Activated CD4-positive, alpha-beta T cell treated with anti-CD3 and anti-CD28 coated beads for 24 hours (primary cell): ENCODE data around the gene TMIGD1.

Experiments used
- DNase-seq, 2 donors: peaks; one replicate each; pipeline ENCODE4 v3.0.0-alpha.2; 2020; ENCODE audit warnings: low read depth in 2 of 2

The TMIGD1 gene

DNA sequence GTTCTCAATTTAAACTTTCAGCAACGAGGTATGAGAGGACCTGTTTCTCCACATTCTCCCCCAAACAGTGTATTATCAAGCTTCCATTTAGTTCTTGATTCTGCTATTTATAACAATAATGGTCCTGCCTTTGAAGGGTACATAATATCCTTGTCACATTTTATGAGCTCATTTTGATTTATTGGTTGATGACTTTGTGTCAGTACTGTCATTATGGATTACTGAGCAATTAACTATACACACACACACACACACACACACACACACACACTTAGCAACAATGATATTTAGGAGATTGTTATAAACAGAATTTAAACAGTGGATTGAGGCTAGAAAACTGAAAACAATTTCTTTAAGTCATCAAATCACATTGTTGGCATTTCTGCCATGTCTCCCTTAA is 7.0 kb downstream of the TMIGD1 start:
- DNase-seq, result no peak

DNA sequence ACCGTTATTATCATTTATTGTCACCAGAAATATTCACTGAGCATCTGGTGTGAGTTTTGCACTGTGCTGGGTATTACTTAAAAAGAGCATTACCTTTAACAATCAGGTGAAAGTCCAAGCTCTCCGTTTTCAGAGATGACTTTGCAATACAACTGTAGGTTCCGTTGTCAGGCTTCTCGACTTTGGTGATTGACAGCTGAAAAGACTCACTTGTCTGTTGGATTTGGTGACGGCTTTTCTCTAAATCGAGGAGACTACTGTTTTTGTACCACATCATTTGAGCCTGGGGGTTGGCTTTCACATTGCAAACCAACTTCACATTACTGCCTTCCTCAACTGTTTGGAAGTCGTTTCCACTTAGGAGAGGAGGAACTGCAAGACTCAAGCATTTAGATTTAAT is 9.1 kb downstream of the TMIGD1 start:
- no peak for DNase-seq

DNA sequence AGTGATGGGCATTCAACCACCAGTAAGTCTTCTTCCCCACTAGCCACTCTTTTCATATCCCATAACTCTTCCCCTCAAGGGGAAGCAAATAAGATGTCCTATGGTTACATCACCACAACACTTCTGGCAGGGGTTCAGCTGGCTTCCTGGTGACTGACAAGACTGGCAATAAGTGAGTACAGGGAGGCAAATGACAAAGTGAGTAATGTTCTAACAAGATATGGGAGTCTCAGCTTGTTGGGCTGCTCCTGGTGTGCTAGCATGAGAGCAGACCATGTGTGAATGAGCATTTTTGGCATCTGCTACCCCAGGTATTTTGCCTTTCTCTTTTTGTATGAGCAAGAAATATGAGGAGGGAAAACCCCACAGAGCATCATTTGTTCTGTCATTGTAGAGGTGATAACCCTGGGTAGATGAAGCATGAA is 9.9 kb downstream of the TMIGD1 start:
- DNase-seq, result peak in 1 of 2 donors; percentile 18

DNA sequence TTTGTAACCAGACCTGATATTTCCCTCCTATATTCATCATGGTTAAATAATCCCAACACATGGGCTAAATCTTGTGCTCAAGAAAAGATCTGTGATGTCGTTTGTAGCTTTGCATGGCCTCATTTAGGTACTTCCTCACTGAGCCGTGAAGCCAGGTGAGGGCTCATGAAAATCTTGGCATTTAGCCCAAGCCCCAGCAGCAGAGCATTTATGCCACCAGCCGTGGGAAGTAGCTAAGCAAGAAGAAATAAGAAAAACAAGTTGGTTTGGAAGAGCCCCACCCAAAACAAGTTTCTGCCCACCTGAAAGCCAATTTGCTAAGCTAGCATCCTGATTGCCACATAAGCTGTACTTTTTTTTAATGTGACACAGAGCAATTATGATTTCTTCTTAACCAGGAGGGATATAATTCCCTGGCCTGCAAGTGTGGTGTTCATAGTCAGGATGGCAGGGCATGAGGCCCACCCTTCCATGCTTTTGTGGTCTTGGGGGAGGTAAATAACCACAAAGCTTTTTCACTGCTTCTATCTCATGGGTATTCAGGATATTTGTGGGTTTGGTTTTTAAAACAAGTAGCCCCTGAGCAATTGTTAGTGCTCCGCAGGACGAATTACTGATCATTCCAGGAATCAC is 10.5 kb downstream of the TMIGD1 start:
- no peak for DNase-seq

DNA sequence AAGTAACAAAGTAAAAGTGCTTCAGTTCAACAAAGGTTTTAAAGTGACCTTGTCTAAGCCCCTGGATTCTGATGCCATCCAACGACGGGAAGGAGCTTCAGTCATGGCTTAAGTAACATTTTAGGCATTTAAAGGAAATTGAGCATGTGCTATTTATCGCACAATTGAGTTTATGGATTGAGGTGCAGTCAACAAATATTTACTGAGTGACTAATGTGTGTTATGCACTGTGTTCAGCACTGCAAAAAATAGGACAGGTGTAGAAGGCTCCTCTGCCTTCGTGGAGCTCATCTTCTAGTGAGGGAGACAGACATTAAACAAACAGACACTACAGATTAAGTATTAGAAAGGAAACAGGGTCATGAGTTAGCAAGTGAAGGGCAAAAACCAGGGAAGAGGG is 12.5 kb downstream of the TMIGD1 start:
- no peak for DNase-seq

DNA sequence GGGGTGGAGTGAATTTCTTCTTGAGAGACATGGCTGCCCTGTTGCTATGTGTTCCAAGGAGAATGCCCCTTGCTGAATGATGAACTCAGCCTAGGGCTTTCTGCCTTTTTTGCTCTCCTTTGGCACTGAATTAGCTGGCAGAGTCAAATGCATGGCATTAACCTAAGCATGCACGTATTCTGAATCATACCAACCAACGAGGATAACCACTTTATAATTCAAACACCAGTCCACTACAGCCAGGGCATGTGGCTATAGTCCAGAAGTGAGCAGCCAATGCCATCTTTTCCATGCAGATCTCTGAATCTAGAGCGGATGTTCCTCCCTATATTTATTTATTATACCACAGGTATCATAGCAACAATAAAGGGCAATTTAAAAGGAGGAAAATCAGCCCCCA is 15.7 kb downstream of the TMIGD1 start:
- no peak for DNase-seq

DNA sequence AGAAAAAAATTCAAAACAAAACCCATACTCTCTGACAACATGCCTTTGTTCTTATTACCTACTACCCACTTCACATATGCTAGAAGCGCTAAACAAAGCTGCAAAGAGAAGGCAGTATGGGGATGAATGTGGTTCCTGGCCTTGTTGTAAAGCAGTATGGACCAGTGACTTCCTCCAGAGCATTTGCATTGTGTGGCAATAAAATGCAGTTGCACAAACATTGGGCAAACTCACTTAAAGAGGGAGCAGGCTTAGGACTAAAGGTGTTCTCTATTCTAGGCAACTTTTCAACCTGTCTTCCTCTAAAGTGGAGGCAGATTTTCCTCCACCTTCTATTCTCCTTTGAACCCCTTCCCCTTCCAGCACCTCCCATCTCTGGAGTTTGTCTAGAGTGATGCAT is 17.1 kb downstream of the TMIGD1 start:
- no peak for DNase-seq

DNA sequence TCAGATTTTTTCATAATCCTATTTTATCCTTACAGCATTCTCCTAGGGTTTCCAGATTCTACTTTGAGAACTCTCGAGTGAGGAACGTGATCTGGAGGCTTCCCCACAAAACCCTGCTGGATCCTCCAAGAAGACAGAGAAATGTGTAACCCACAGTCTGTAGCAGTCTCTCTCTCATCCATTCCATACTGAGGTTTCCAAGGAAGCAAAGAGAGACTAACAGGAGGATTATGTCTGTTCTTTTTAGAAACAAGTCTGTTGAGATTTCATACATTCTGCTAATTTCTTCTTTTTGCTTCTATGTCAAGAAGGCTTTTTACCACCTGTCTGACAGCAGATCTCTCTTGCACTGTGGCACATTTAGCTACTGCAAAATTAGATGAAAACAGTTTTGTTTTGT is 18.8 kb downstream of the TMIGD1 start:
- DNase-seq, result no peak

DNA sequence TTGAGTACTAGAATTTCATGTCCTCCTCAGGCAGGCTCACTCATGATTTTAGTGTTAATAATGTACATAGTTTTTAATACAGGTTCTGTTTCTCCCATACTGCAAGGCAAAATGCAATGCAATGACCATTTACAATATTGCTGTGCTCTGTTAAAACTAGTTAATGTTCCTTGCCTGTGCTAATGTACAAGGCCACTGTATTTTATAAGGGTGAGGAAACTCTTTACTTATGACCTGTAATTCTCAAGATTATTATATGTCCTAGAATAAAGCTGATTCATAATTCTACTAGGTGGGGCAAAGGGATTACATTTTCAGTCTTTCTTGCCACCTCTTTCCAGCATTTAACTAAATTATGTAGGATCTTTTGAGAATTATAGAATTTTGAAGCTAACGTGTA is 19.4 kb downstream of the TMIGD1 start:
- no peak for DNase-seq

DNA sequence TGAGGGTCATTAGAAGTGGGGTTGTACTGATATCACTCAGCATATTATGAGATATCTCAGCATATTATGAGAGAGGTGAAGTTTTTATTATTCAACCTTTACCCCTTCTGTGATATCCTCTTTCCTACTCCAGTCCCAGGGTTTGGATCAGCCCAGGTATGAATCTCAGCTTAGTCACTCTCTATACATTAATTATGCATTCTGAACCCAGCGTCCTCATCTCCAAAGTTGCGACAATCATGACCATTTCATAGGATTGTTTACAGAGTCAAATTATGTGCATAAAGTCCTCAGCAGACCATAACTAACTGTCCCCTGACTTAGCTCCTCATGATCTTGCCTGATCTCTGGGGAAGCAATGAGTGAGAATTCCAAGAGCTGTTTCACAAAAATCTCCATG is 21.6 kb downstream of the TMIGD1 start:
- DNase-seq, result no peak

DNA sequence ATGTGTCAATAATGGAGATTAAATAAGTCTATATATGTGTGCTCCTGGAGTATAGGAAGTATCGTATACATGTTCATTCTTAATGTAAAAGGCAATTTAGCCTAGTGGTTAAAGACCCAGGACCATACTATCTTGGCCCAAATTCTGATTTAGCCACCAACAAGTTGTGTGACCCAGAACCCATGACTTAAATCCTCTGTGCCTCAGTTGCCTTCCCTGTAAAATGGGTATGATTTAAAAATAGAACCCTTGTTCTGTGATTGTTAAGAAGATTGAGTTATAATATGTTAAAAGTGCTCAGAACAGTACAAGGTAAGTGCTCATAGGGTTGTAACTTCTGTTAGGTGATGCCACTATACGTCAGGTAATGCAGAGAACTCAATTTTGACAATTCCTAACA is 23.3 kb downstream of the TMIGD1 start:
- no peak for DNase-seq

DNA sequence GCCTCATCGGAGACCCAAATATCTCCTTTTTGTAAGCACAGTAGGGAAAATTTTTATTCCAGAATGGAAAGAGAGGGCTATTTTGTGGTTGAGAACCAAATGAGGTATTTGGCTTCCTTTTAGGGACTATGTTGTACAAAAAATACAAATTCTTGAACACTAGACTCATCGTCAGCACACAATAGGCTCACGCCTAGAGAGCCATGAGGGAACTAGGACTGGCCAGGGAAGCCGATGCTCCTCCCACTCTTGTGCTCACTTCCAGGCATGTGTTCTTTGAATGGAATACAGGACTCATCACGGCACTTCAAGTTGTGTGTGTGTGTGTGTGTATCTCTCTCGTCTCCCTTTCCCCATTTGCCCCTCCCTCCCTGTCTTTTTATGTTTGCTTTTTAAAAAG is 24.3 kb downstream of the TMIGD1 start:
- no peak for DNase-seq

DNA sequence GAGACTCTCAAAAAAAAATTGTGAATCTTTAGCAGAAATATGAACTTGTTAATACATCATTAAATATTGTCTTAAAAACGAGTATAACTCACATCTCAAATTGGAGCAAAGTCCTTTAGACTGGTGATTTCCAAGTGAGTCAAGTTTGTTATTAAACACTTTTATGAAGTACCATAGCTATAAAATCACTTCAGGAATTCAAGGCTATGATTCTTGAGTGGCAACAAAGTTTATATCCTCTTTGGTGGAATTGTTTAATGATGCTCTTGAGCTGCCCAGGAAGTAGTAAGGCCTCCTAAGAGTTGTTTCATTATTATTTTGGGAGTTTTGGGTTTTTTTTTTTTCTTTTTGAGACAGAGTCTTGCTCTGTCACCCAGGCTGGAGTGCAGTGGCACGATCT is 25.5 kb downstream of the TMIGD1 start:
- DNase-seq, result no peak

DNA sequence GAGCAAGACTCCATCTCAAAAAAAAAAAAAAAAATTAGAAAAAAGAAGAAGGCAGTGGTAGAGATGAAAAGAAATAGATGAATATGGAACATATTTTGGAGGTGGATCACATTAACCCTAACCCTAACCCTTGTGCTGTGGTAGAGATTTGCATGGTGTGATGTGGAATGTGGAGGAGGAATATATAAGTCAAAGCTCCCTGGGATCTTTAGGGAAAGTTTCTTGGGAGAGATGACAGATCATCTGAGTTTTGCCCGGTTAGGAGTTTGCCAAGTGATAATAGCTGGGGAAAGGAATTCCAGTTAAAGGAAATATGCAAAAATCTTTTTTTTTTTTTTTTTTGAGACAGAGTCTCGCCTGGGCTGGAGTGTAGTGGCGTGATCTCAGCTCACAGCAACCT is 29.1 kb downstream of the TMIGD1 start:
- DNase-seq, result no peak

DNA sequence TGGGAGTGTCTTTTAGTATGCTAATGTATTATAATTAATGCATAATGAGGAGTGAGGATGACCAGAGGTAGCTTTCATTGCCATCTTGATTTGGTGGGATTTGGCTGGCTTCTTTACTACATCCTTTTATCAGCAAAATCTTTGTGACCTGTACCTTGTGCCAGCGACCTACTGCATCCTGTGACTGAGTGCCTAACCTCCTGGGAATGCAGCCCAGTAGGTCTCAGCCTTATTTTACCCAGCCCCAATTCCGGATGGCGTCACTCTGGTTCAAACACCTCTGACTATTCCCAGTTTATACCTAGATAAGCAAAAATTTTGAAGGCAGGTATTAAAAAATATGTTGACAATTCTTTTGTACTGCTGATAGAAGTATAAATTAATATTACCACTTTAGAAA is 31.6 kb downstream of the TMIGD1 start:
- DNase-seq, result no peak

DNA sequence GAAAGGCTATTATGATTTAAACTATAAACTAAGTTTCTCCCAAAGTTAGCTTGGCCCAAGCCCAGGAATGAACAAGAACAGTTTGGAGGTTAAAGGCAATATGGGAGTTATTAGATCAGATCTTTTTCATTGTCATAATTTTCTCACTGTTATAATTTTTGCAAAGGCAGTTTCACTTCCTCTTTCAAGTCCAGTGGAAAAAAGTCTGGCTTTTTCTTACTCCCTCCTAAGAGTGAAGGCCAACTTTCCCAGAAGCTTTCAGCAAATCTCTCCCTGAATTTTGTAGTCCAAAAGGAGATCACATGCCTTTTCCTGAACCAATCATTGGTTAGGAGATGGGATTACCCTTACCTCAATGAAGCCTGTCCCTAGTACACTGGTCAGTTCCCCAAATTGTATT is 33.0 kb downstream of the TMIGD1 start:
- no peak for DNase-seq

DNA sequence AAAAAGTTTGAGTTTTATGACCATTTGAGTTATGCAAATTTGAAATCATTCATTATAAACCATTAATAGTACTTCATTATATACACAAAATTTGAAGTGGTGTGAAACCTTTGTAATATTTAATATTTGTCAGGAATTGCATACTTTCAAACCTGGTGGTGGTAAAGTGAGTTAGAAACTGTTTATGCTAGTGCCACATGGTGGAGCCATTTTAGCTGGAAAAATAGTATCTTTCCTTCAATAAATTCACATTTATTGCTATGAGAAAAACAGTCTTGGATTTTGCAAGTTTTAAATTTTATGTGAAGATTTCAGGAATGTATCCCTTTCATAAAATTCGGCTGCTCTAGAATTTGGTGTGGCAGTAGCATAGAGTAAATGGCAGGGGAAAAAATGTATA is 34.9 kb downstream of the TMIGD1 start:
- DNase-seq, result no peak

DNA sequence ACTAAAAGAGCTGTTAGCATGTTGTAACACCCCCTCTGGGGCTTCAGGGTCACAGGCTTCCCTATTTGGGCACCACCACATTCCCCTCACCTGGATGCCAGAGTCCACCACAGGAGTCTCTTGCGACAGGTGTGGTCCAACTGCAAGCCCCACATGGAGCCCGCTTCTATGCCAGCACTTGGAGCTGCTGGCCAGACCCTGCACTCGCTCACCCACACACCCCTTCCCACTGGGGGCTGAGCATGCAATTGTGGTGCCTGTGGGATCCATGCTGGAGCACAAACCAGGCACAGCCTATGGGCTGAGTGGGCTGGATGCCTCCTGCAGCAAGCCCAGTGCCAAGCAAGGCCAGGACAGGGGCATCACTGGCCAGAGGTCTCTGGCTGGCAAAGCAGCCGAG is 36.1 kb downstream of the TMIGD1 start:
- no peak for DNase-seq

DNA sequence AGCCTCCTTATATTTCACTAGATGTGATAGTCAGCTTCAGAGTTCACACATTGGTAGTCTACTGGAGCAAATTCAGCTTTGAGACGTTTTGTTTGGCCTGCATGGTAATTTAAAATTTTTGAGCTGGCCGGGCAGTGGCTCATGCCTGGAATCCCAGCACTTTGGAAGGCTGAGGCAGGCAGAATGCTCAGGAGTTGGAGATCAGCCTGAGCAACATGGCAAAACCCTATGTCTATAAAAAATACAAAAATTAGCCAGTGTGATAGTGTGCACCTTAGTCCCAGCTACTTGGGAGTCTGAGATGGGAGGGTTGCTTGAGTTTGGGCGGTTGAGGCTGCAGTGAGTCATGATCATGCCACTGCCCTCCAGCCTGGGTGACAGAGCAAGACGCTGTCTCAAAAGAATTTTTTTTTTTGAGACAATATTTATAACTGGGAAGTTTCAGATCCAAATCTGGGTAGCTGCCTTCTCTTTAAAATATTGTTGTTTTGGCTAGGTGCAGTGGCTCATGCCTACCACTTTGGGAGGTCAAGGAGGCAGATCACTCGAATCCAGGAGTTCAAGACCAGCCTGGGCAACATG is 37.3 kb downstream of the TMIGD1 start:
- no peak for DNase-seq

DNA sequence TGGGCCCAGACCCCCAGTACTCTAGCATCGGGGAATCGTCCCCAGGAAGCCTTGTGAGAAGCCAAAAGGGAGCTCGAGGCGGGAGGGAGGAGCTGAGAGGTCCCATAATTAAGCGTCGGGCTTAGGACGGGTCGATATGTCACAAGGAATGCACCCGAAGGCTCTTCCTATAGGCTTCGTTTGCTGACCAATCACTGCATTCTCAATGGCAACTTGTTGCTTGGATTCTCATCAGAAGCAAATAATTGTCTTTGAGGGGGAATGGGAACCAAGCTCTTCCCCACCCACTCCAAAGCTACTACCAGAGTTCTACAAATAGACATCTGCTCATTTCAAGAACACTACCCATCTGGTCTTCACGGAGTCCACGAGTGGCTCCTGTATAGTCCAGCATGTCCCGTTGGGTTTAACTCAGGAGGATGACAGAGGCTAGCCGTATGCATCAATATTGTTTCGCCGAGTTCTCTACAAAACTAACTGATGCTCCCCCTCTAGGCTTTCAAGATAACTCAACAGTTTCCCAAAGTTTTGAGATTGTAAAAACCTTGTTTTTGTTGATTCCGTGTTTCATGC is 41.5 kb downstream of the TMIGD1 start:
- no peak for DNase-seq

DNA sequence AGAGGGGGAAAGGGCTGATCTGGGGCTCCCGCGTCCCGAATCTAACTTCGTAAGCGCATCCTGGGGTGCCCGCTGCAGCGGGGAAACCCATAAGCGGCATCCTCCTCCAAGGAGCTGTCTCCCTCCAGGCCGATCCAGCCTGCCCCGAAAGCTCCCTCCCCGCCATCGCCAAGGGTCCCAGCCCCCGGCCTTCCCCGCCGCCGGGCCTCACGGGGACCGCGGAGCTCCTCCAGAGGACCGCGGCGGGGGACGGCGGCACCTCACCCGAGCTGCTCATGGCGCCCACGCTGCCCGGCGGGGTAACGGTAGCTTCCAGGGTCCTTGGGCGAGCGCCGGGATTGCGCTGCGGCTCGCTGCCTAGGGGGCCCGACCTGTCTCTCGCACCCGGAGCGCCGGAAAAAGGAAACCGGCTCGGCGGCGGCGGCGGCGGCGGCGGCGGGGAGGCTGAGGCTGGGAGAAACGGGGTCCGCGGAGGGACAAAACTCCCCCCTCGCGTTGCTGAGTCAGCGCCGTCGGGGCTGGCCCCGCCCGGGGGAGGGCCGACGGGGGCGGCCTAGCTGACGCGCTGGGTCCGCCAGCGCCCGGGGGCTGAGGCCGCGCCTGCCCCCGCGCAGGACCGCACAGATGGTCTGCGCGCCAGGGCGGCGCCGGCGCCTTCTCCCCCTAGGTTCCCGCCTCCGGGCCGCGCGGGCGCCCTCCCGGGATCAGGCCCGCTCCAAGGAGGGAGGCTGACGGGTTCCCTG is 42.1 kb downstream of the TMIGD1 start, which contains the start of gene BLMH:
Gene BLMH (minus strand): TSS at position 402 of the 743 bp plus-strand sequence. CDS start 125 bp downstream, at position 277.
- peak; percentile 77 to 80 for DNase-seq

DNA sequence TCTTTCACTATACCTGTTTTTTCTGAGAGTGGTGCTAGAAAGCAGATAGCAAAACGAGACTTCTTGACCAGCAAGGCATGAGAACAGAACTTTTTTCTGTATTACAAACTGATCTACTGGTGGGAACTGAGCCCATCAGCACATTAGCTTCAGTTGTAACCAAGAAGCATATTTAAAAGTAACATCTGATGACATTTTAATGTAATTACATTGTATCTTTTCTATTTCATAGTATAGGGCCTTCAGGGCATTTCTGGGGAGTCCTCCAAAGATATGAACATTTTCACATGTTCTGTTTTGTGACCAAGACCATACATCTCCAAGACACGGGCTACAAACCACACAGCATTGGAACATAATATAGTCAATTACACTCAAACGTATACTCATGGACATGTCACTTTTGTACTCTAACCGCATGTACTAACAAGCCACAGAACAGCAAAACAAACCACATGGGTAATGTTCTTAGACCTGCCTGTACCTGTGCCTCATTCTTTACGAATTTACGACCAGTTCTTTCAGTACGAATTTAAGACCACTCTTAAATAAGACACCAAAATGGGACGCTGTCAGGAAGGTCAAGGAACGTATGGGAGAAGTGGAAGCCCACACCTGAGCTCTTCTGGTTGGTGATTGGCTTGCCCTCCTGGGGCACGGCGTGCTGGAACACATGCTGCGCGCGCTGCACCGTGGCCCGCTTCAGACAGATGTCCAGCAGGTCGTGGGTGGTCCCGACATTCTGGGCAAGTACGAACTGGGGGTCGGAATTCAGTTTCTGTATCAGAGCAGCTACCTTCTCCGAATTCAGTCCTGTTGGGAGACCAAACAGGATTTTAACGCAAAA is 42.9 kb downstream of the TMIGD1 start:
- DNase-seq, result peak; percentile 7 to 23
